DND-41 (cell line): ENCODE results near the gene SLC32A1.

ENCODE experiments used
- ATAC-seq: fragments of 200-7000 bp; cut with Tn5 transposase; 3 replicates; pipeline ENCODE4 v1.9.1; 2021; ENCODE audit warnings: low read depth; ENCODE audit not compliant: insufficient read depth
- DNase-seq: peaks from one replicate; pipeline ENCODE4 v3.0.0-alpha.2; 2020
- H2AFZ ChIP-seq: 2 replicates; pipeline ENCODE4 v1.6.0; 2012; ENCODE audit warnings: low read depth, low read length
- H3K27ac ChIP-seq: 2 replicates; pipeline ENCODE4 v1.5.1; 2012; ENCODE audit warnings: low read length, inconsistent platforms
- H3K27me3 ChIP-seq: fragments of 200-600 bp; sonication (generic); 2 replicates; pipeline ENCODE4 v1.6.0; 2012; ENCODE audit warnings: low read length, mild to moderate bottlenecking, inconsistent platforms; ENCODE audit not compliant: insufficient read depth, poor library complexity
- H3K36me3 ChIP-seq: 2 replicates; pipeline ENCODE4 v1.5.1; 2012; ENCODE audit warnings: low read length, inconsistent platforms; ENCODE audit not compliant: insufficient read depth
- H3K4me1 ChIP-seq: 2 replicates; pipeline ENCODE4 v1.5.1; 2012; ENCODE audit warnings: mild to moderate bottlenecking, low read length; ENCODE audit not compliant: insufficient read depth
- H3K4me2 ChIP-seq: 2 replicates; pipeline ENCODE4 v1.6.0; 2012; ENCODE audit warnings: mild to moderate bottlenecking, moderate library complexity, low read length, inconsistent platforms; ENCODE audit not compliant: insufficient read depth
- H3K4me3 ChIP-seq, 2 experiments: fragments of 200-600 bp in 1 of 2; shearing (Covaris generic) in 1 of 2; 2 replicates each; pipeline ENCODE4 v1.5.1; 2012 to 2016; ENCODE audit warnings: inconsistent platforms in 2 of 2, low read length in 2 of 2, mild to moderate bottlenecking in 2 of 2, low read depth in 1 of 2, moderate library complexity in 1 of 2
- H3K79me2 ChIP-seq: 2 replicates; pipeline ENCODE4 v1.6.0; 2012; ENCODE audit warnings: low read length, inconsistent platforms; ENCODE audit not compliant: insufficient read depth
- H3K9ac ChIP-seq: 2 replicates; pipeline ENCODE4 v1.6.0; 2012; ENCODE audit warnings: low read depth, mild to moderate bottlenecking, inconsistent platforms, low read length, moderate library complexity
- H3K9me3 ChIP-seq: 2 replicates; pipeline ENCODE4 v1.5.1; 2012; ENCODE audit warnings: low read length, moderate library complexity, mild to moderate bottlenecking, inconsistent platforms; ENCODE audit not compliant: insufficient read depth, severe bottlenecking
- H4K20me1 ChIP-seq: 2 replicates; pipeline ENCODE4 v1.6.0; 2012; ENCODE audit warnings: low read length; ENCODE audit not compliant: insufficient read depth
- EZH2 ChIP-seq: IDR thresholded peaks from 3 replicates; pipeline ENCODE4 v1.6.1; 2012; ENCODE audit warnings: borderline replicate concordance, low read depth, mild to moderate bottlenecking, moderate library complexity, low read length, inconsistent platforms; ENCODE audit not compliant: severe bottlenecking
- TF ChIP-seq, protein P1 (sequence below): IDR thresholded peaks from 2 replicates; pipeline ENCODE4 v1.5.1; 2012; ENCODE audit warnings: borderline replicate concordance, low read length, moderate library complexity, mild to moderate bottlenecking; ENCODE audit not compliant: poor library complexity, severe bottlenecking; ENCODE audit errors: extremely low read depth

Gene SLC32A1

DNA sequence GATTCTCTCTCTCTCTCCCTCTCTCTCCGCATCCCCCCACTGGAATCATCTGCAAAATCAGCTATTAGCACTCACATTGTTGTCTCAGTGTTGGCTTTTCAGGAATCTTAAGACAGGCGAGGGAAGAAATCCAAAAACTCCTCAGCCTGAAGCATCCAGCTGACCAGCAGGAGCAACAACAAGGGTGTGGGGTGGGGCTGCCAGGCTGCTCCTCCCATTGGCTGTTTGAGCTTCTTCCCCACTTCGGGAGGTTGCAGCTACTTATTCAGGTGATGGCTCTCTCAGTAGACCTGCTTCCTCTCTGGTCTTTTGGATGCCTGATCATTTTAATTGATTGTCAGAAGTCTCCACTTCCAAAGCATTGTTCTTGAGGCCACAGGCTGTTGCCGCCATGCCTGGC is 24.1 kb upstream of the SLC32A1 start:
- Histone ChIP-seq H3K4me2 (no peak overlapping the region), H3K9ac (no peak overlapping the region), H3K4me3 (no peak overlapping the region), H3K9me3 (no peaks in the 10 kb centered on the region), H2AFZ (no peak overlapping the region), H4K20me1 (peaks cover 7% of the 10 kb centered on the region; the same call in 1 of the 2 replicates), H3K79me2 (no peaks in the 10 kb centered on the region), H3K27me3 (peaks cover 7% of the 10 kb centered on the region), H3K36me3 (no peaks in the 10 kb centered on the region), H3K27ac (no peak overlapping the region), H3K4me1 (no peaks in the 10 kb centered on the region)
- no peak for ATAC-seq
- TF ChIP-seq, protein P1, sequence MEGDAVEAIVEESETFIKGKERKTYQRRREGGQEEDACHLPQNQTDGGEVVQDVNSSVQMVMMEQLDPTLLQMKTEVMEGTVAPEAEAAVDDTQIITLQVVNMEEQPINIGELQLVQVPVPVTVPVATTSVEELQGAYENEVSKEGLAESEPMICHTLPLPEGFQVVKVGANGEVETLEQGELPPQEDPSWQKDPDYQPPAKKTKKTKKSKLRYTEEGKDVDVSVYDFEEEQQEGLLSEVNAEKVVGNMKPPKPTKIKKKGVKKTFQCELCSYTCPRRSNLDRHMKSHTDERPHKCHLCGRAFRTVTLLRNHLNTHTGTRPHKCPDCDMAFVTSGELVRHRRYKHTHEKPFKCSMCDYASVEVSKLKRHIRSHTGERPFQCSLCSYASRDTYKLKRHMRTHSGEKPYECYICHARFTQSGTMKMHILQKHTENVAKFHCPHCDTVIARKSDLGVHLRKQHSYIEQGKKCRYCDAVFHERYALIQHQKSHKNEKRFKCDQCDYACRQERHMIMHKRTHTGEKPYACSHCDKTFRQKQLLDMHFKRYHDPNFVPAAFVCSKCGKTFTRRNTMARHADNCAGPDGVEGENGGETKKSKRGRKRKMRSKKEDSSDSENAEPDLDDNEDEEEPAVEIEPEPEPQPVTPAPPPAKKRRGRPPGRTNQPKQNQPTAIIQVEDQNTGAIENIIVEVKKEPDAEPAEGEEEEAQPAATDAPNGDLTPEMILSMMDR, result no peak
- TF ChIP-seq EZH2, result no peak
- no peak for DNase-seq

- Histone ChIP-seq H3K27ac (no peak overlapping the region), H4K20me1 (peaks cover 7% of the 10 kb centered on the region; the same call in 1 of the 2 replicates), H3K27me3 (peaks cover 7% of the 10 kb centered on the region), H3K4me2 (no peak overlapping the region), H2AFZ (no peak overlapping the region), H3K4me3 (no peak overlapping the region), H3K79me2 (no peaks in the 10 kb centered on the region), H3K4me1 (no peaks in the 10 kb centered on the region), H3K9ac (no peak overlapping the region), H3K9me3 (no peaks in the 10 kb centered on the region), H3K36me3 (no peaks in the 10 kb centered on the region)
- DNase-seq, result no peak
- ATAC-seq, result no peak
- TF ChIP-seq, protein P1, result no peak
- TF ChIP-seq EZH2, result no peak
Measured at GRCh38 chr20:38700926-38701325, 23.4 kb upstream of the SLC32A1 start.

- H3K4me1 ChIP-seq, result no peaks in the 10 kb centered on the region
- H3K27me3 ChIP-seq, result peaks cover 7% of the 10 kb centered on the region
- peaks cover 7% of the 10 kb centered on the region; the same call in 1 of the 2 replicates for H4K20me1 ChIP-seq
- no peak overlapping the region for H2AFZ ChIP-seq
- H3K4me2 ChIP-seq, result no peak overlapping the region
- no peak overlapping the region for H3K9ac ChIP-seq
- no peak overlapping the region for H3K4me3 ChIP-seq
- H3K79me2 ChIP-seq, result no peaks in the 10 kb centered on the region
- DNase-seq (no peak), ATAC-seq (no peak)
- no peak for TF ChIP-seq EZH2
- TF ChIP-seq, protein P1, result no peak
- H3K9me3 ChIP-seq, result no peaks in the 10 kb centered on the region
- no peaks in the 10 kb centered on the region for H3K36me3 ChIP-seq
- H3K27ac ChIP-seq, result no peak overlapping the region
Measured at GRCh38 chr20:38703526-38703925, 20.8 kb upstream of the SLC32A1 start.

DNA sequence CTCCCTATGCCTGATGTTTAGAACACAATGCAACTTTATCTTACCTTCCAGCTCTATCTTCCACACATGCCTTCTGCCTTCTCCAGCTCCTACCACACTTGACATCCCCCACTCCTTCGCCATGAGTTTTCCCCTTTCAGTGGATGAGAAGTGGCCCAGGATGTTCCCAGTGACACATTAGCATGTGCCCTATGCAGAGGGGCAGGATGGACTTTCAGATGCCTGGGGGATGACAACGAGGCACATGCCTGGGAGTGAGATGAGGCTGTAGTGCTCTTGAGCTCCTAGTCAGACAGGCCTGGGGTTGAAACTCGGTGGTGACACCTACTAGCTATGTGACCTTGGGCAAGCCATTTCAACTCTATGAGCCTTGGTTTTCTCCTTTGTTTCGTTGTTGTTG is 20.1 kb upstream of the SLC32A1 start:
- no peaks in the 10 kb centered on the region for H3K36me3 ChIP-seq
- no peaks in the 10 kb centered on the region for H3K79me2 ChIP-seq
- TF ChIP-seq, protein P1, result no peak
- no peak for TF ChIP-seq EZH2
- peaks cover 7% of the 10 kb centered on the region; the same call in 1 of the 2 replicates for H4K20me1 ChIP-seq
- H3K9me3 ChIP-seq, result no peaks in the 10 kb centered on the region
- H3K4me1 ChIP-seq, result no peaks in the 10 kb centered on the region
- H3K9ac ChIP-seq, result no peak overlapping the region
- DNase-seq, result no peak
- no peak for ATAC-seq
- no peak overlapping the region for H3K4me2 ChIP-seq
- H3K4me3 ChIP-seq, result no peak overlapping the region
- H2AFZ ChIP-seq, result no peak overlapping the region
- H3K27me3 ChIP-seq, result peaks cover 7% of the 10 kb centered on the region
- no peak overlapping the region for H3K27ac ChIP-seq
